HUDEP-2 (cell line): Measurements from ENCODE around the gene KTN1.
A peak's percentile ranks its signal among the peaks of the same experiment; 100 is the strongest.

ENCODE experiments used
- DNase-seq, 76 experiments: peaks; one replicate each; lab custom pipeline; 2025; ENCODE audit not compliant: unreplicated experiment in 76 of 76; lab: John Stamatoyannopoulos, UW

The KTN1 gene

GRCh38 chr14:55579724-55580469, at the start of gene KTN1:
Gene KTN1 (plus strand): TSS chr14:55580207. CDS start chr14:55612049, 31,842 bp downstream.
- DNase-seq: peak in 66 of 76 experiments; percentile 6 to 81 (median 60)

DNA sequence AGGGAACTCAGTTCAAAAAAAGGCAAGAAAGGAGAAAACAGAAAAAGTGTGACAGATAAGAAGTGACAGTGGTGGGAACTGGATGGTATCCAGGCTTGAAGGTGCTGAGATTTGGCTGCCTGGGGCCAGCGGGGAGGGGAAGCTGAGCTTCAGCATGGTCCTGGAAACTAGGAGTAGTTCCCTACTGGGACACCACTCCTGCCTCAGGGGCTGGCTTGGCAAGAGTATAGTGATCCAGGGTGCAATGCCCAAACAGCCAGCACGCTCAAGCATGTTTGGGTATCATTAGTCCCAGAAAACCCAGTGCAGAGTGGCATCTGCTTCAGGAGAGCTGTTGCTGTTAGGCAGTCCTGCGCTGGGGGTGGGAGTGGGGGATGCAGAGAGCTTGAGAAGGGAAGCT, 49.5 kb upstream of the KTN1 start:
- DNase-seq: no peak

DNA sequence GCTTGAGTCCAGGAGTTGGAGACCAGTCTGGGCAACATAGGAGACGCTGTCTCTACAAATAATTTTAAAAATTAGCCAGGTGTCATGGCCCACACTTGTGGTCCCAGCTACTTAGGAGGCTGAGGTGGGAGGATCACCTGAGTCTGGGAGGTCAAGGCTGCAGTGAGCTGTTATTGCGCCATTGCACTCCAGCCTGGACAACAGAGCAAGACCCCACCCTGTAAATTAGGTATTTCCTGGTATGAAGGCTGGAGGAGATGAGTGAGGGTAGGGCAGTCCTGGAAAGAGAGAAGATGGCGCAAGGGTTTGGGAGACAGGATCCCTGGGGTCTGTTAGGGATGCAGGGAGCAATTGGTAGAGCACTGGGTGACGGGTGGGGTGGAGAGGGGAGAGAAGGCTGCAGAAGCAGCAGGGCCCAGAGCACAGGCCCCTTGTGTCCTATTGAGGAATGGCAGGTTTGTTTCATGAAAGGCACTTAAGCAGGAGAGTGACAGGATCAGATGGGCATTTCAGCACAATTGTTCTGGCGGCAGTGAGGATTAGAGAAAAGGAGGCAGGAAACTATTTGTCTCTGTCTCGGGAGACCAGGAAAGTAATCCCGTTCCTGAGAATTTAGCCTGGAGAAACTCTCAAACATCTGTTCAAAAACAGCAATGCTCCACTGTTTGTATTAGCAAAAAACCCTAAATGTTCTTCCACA, 47.2 kb upstream of the KTN1 start:
- no peak for DNase-seq

GRCh38 chr14:55533960-55534359, 46.0 kb upstream of the KTN1 start:
- DNase-seq: no peak

DNA sequence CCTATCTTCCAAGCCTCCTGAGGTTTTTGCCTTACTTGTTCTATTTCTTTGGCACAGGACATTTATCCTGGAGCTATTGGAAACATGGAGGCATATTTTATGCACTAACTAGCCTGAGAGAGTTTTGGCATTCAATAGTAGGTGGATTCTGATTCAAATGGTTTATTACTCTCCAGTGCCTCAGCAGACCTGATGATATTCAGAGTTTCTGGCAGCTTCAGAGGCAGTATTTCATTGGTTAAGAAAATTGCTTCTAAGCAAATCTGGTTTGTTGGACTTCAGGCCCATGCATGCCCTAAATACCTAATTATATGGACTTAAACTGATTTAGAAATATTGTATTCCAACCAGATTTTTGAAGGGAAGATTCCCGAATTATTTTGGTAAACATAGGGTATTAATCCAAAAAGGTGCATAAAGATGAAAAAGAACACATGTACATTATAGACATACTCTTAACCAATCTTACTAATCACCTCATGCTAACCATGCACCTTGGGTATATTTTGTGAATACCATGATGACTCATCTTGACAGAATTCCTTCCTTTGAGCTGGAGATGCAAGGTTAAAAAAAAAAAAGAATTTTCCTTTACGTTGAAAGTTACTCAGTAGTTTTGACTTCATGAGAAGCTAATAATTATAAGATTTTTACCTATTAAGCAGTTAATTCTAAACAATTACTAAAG, 44.3 kb upstream of the KTN1 start:
- DNase-seq: no peak

DNA sequence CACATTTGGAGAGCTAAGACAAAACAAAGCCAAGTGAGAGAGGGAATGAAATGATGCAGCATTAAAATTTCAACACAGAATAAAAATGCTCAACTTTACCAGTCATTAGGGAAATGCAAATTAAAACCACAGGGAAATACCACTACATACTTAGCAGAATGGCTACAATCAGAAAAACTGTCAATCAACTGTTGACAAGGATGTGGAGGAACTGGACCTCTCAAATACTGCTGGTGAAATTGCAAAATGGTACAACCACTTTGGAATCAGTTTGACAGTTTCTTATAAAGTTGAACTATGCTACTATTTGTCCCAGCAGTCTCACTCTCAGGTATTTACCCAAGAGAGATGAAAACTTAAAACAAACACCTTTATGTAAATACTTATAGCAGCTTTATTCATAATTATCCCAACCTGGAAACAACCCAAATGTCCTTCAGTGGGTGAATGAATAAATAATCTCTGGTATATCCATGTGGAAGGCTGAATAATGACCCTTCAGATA, 43.8 kb upstream of the KTN1 start:
- DNase-seq: no peak

DNA sequence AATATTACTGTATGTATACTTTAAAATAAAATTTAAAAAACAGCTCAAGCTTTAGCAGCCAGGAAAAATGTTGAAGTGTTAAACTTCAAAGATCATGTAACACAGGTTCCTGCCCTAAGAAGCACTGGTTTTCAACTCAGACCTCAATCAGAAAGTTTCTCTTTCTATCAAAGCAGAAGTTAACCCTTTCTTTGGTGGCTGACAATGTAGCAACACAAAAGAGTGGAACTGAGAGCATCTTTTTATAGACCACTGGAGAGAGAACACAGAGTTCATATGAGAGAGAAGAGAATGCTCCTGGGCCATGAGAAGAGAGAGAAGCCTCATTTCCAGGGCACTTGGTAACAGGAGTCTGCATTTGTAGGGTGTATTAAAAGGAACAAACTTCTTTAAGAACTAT, 42.2 kb upstream of the KTN1 start:
- no peak for DNase-seq

- DNase-seq: no peak
Observed at GRCh38 chr14:55539975-55540374, 40.0 kb upstream of the KTN1 start.

- DNase-seq: no peak
Observed at GRCh38 chr14:55540847-55541773, 38.9 kb upstream of the KTN1 start.

GRCh38 chr14:55545779-55546178, 34.2 kb upstream of the KTN1 start:
- DNase-seq: no peak

- DNase-seq: no peak
Observed at GRCh38 chr14:55546212-55546874, 33.7 kb upstream of the KTN1 start.

GRCh38 chr14:55547650-55548315, 32.2 kb upstream of the KTN1 start:
- DNase-seq: no peak

- no peak for DNase-seq
Observed at GRCh38 chr14:55553791-55554190, 26.2 kb upstream of the KTN1 start.

- DNase-seq: no peak
Observed at GRCh38 chr14:55556929-55557623, 22.9 kb upstream of the KTN1 start.

- no peak for DNase-seq
Observed at GRCh38 chr14:55562135-55562534, 17.9 kb upstream of the KTN1 start.

GRCh38 chr14:55568618-55569017, 11.4 kb upstream of the KTN1 start:
- DNase-seq: no peak

- DNase-seq: no peak
Observed at GRCh38 chr14:55571125-55571889, 8.7 kb upstream of the KTN1 start.

- DNase-seq: peak in 19 of 76 experiments; percentile 2 to 52 (median 16)
Observed at GRCh38 chr14:55572578-55572977, 7.4 kb upstream of the KTN1 start.
